ENCODE data around the gene FSTL4.

- no peak for TF ChIP-seq GABPB1 (CRISPR knock-in tag; IDR thresholded peaks at IDR 0.05)
- TF ChIP-seq, protein P1, sequence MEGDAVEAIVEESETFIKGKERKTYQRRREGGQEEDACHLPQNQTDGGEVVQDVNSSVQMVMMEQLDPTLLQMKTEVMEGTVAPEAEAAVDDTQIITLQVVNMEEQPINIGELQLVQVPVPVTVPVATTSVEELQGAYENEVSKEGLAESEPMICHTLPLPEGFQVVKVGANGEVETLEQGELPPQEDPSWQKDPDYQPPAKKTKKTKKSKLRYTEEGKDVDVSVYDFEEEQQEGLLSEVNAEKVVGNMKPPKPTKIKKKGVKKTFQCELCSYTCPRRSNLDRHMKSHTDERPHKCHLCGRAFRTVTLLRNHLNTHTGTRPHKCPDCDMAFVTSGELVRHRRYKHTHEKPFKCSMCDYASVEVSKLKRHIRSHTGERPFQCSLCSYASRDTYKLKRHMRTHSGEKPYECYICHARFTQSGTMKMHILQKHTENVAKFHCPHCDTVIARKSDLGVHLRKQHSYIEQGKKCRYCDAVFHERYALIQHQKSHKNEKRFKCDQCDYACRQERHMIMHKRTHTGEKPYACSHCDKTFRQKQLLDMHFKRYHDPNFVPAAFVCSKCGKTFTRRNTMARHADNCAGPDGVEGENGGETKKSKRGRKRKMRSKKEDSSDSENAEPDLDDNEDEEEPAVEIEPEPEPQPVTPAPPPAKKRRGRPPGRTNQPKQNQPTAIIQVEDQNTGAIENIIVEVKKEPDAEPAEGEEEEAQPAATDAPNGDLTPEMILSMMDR (CRISPR knock-in tag; IDR thresholded peaks at IDR 0.05) = no peak
- no peak for TF ChIP-seq ERF (CRISPR knock-in tag; IDR thresholded peaks at IDR 0.05)
These were observed 318.0 kb downstream of the FSTL4 start for GRCh38 chr5:133294380-133294779.

Data from HepG2 (cell line).